K562 (cell line): ENCODE results near the gene YPEL1.

ENCODE experiments used
- BRF1 ChIP-seq: IDR thresholded peaks from 3 replicates; pipeline ENCODE4 v1.6.1; 2011; ENCODE audit warnings: borderline replicate concordance, mild to moderate bottlenecking; ENCODE audit not compliant: insufficient read length; ENCODE audit errors: extremely low read depth
- FOS ChIP-seq: IDR thresholded peaks from 3 replicates; pipeline ENCODE4 v1.6.1; 2011; ENCODE audit not compliant: insufficient read length; ENCODE audit errors: extremely low read depth
- GTF2F1 ChIP-seq: IDR thresholded peaks from 2 replicates; pipeline ENCODE4 v1.6.1; 2011; ENCODE audit warnings: low read depth, low read length, improper control_type of control experiment
- HMG20A ChIP-seq: fragments of 450-650 bp; formaldehyde crosslinking; conservative IDR thresholded peaks from 2 replicates; pipeline ENCODE4 v1.4.0; 2020; ENCODE audit warnings: mild to moderate bottlenecking, mixed read lengths
- PHF21A ChIP-seq: fragments of 450-650 bp; IDR thresholded peaks from 2 replicates; pipeline ENCODE4 v1.6.1; 2017; ENCODE audit warnings: low read depth, borderline replicate concordance
- RB1 ChIP-seq: fragments of 450-650 bp; IDR thresholded peaks from 2 replicates; pipeline ENCODE4 v1.6.1; 2017; ENCODE audit warnings: low read depth, mild to moderate bottlenecking
- RBM25 ChIP-seq: fragments of 200-400 bp; formaldehyde crosslinking; IDR thresholded peaks from 2 replicates; pipeline ENCODE4 v1.6.1; 2018; ENCODE audit warnings: low read length, low read depth, moderate library complexity; ENCODE audit not compliant: severe bottlenecking
- TBL1XR1 ChIP-seq, 2 experiments: IDR thresholded peaks; 2 replicates each; pipeline ENCODE4 v1.6.1; 2012; ENCODE audit warnings: improper control_type of control experiment in 2 of 2, low read length in 2 of 2, mild to moderate bottlenecking in 1 of 2
- ZC3H4 ChIP-seq: sonication (generic); formaldehyde crosslinking; IDR thresholded peaks from 2 replicates; pipeline ENCODE4 v1.9.0; 2021; ENCODE audit warnings: missing genetic modification reagents, borderline replicate concordance
- ZNF184 ChIP-seq: sonication (generic); formaldehyde crosslinking; IDR thresholded peaks from 2 replicates; pipeline ENCODE4 v1.5.0; 2020; ENCODE audit warnings: missing genetic modification reagents
- ZNF274 ChIP-seq: IDR thresholded peaks from 2 replicates; pipeline ENCODE4 v1.6.1; 2011; ENCODE audit warnings: low read depth, mild to moderate bottlenecking, low read length, moderate library complexity, borderline replicate concordance
- TF ChIP-seq, protein P1 (sequence below), 3 experiments: IDR thresholded peaks in 2 of 3; conservative IDR thresholded peaks in 1 of 3; 2 replicates each; pipeline ENCODE4 v1.5.1; 2011 to 2012; ENCODE audit warnings: low read length in 3 of 3, mild to moderate bottlenecking in 3 of 3, control low read depth in 2 of 3, improper control_type of control experiment in 1 of 3, inconsistent platforms in 1 of 3, low read depth in 1 of 3, mixed read lengths in 1 of 3, moderate library complexity in 1 of 3; ENCODE audit not compliant: insufficient read depth in 2 of 3
- TF ChIP-seq, protein P2 (sequence below): fragments of 450-650 bp; IDR thresholded peaks from 2 replicates; pipeline ENCODE4 v1.6.1; 2017; ENCODE audit warnings: antibody characterized with exemption, mild to moderate bottlenecking

DNA sequence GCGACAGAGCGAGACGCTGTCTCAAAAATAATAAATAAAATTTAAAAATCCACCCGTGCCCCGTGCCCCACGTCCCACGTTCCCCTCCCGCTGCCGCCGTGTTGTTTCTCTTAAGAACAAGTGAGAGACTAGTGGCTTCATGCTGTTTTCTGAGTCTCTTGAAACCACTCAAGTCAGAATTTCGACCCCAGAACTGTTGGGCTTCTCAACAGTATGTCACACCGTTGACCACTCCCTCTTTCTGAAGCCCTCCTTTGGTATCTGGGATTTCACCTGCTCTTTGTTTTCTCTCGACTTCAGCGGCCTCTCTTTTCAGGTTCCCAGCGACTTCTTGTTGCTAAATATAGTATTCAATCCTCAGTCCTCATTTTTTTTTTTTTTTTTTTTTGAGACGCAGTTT, 68.8 kb downstream of the YPEL1 start:
- TF ChIP-seq, protein P1, sequence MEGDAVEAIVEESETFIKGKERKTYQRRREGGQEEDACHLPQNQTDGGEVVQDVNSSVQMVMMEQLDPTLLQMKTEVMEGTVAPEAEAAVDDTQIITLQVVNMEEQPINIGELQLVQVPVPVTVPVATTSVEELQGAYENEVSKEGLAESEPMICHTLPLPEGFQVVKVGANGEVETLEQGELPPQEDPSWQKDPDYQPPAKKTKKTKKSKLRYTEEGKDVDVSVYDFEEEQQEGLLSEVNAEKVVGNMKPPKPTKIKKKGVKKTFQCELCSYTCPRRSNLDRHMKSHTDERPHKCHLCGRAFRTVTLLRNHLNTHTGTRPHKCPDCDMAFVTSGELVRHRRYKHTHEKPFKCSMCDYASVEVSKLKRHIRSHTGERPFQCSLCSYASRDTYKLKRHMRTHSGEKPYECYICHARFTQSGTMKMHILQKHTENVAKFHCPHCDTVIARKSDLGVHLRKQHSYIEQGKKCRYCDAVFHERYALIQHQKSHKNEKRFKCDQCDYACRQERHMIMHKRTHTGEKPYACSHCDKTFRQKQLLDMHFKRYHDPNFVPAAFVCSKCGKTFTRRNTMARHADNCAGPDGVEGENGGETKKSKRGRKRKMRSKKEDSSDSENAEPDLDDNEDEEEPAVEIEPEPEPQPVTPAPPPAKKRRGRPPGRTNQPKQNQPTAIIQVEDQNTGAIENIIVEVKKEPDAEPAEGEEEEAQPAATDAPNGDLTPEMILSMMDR (IDR thresholded peaks at IDR 0.05 in 2 of 3, conservative IDR thresholded peaks at IDR 0.05 in 1 of 3; ENCODE audit: insufficient read depth in 2 of 3, low read depth in 1 of 3, low read length in 3 of 3) = no peak; a peak in 1 of 6 replicates
- TF ChIP-seq ZNF184 (CRISPR knock-in tag) = no peak
- TF ChIP-seq RBM25 = no peak
- TF ChIP-seq HMG20A (CRISPR knock-in tag) = no peak
- no peak for TF ChIP-seq BRF1
- no peak for TF ChIP-seq FOS
- TF ChIP-seq, protein P2, sequence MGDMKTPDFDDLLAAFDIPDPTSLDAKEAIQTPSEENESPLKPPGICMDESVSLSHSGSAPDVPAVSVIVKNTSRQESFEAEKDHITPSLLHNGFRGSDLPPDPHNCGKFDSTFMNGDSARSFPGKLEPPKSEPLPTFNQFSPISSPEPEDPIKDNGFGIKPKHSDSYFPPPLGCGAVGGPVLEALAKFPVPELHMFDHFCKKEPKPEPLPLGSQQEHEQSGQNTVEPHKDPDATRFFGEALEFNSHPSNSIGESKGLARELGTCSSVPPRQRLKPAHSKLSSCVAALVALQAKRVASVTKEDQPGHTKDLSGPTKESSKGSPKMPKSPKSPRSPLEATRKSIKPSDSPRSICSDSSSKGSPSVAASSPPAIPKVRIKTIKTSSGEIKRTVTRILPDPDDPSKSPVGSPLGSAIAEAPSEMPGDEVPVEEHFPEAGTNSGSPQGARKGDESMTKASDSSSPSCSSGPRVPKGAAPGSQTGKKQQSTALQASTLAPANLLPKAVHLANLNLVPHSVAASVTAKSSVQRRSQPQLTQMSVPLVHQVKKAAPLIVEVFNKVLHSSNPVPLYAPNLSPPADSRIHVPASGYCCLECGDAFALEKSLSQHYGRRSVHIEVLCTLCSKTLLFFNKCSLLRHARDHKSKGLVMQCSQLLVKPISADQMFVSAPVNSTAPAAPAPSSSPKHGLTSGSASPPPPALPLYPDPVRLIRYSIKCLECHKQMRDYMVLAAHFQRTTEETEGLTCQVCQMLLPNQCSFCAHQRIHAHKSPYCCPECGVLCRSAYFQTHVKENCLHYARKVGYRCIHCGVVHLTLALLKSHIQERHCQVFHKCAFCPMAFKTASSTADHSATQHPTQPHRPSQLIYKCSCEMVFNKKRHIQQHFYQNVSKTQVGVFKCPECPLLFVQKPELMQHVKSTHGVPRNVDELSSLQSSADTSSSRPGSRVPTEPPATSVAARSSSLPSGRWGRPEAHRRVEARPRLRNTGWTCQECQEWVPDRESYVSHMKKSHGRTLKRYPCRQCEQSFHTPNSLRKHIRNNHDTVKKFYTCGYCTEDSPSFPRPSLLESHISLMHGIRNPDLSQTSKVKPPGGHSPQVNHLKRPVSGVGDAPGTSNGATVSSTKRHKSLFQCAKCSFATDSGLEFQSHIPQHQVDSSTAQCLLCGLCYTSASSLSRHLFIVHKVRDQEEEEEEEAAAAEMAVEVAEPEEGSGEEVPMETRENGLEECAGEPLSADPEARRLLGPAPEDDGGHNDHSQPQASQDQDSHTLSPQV = no peak
- TF ChIP-seq GTF2F1 = no peak
- no peak for TF ChIP-seq TBL1XR1 (IDR thresholded peaks at IDR 0.05; ENCODE audit: low read length in 2 of 2)
- TF ChIP-seq ZC3H4 = no peak
- TF ChIP-seq ZNF274 = no peak
- no peak for TF ChIP-seq PHF21A
- TF ChIP-seq RB1 = no peak
